Lung (tissue), 12 donors: ENCODE results near the gene RXRA. TPM values are rescaled to one million over a fixed set of nuclear protein-coding genes. Genes with fewer than 3 reads are reported as not detected.

ENCODE experiments used
- ATAC-seq: fragments of 200-7000 bp; cut with Tn5 transposase; one replicate; pipeline ENCODE4 v1.9.1; 2020; ENCODE audit warnings: moderate number of reproducible peaks; ENCODE audit not compliant: insufficient read depth, low FRiP score
- DNase-seq, 3 donors: peaks; one replicate each; pipeline ENCODE4 v3.0.0-alpha.2; 2013 to 2017
- H3K27ac ChIP-seq, 2 donors: one replicate each; pipeline ENCODE4 v1.5.1; 2013; ENCODE audit warnings: mild to moderate bottlenecking in 2 of 2, moderate library complexity in 2 of 2, control low read depth in 1 of 2, inconsistent platforms in 1 of 2, low read depth in 1 of 2, low read length in 1 of 2
- H3K27me3 ChIP-seq, 3 donors: one replicate each; pipeline ENCODE4 v1.5.1; 2013; ENCODE audit warnings: low read length in 2 of 3; ENCODE audit not compliant: control insufficient read depth in 3 of 3, insufficient read depth in 3 of 3
- H3K36me3 ChIP-seq, 4 donors: one replicate each; pipeline ENCODE4 v1.5.1; 2013; ENCODE audit warnings: low read length in 4 of 4, mild to moderate bottlenecking in 1 of 4, moderate library complexity in 1 of 4; ENCODE audit not compliant: control insufficient read depth in 4 of 4, insufficient read depth in 4 of 4
- H3K4me1 ChIP-seq, 5 donors: one replicate each; pipeline ENCODE4 v1.5.1; 2013; ENCODE audit warnings: low read length in 5 of 5, mild to moderate bottlenecking in 2 of 5, moderate library complexity in 1 of 5; ENCODE audit not compliant: control insufficient read depth in 5 of 5, insufficient read depth in 5 of 5
- H3K4me3 ChIP-seq: one replicate; pipeline ENCODE4 v1.5.1; 2013; ENCODE audit warnings: mild to moderate bottlenecking, control low read depth, moderate library complexity
- H3K9ac ChIP-seq, 2 donors: one replicate each; pipeline ENCODE4 v1.5.1; 2013; ENCODE audit warnings: low read length in 2 of 2, control low read depth in 1 of 2; ENCODE audit not compliant: insufficient read depth in 1 of 2
- H3K9me3 ChIP-seq, 4 donors: one replicate each; pipeline ENCODE4 v1.5.1; 2013; ENCODE audit warnings: low read length in 3 of 4, mild to moderate bottlenecking in 1 of 4, moderate library complexity in 1 of 4; ENCODE audit not compliant: control insufficient read depth in 4 of 4, insufficient read depth in 3 of 4
- CTCF ChIP-seq: IDR thresholded peaks from 2 replicates; pipeline ENCODE4 v1.5.1; 2012; ENCODE audit warnings: mild to moderate bottlenecking; ENCODE audit errors: control extremely low read depth, extremely low read depth
- WGBS, 2 donors: extraction: QIAGEN DNeasy Blood & Tissue Kit; methylation state at CpG; one replicate each; pipeline ENCODE4 v1.1.7; 2013; 5-methylcytosine and 5-hydroxymethylcytosine counted together
- polyA plus RNA-seq, 2 donors: library from polyadenylated mRNA; stranded (reverse); fragments of 200-250 nt; gene quantifications; one replicate each; pipeline ENCODE4 v1.2.1, GENCODE V29; 2013
- total RNA-seq, 2 donors: library from RNA; depleted of rRNA in 1 of 2; stranded (reverse); fragments of >200 nt in 1 of 2; gene quantifications; one replicate each; pipeline ENCODE4 v1.2.1, GENCODE V29; 2014 to 2021
- donor health status: control.
- donor health status: control.
- donor health status: Bipolar disorder and iron deficiency.
- donor health status: healthy.
- donor health status: DM: yes; HTN: yes; CAD: no.

The RXRA gene
- total and polyA plus RNA-seq, 4 donors = 24.2 to 85.2 (median 52.2) TPM

GRCh38 chr9:134296301-134297082, 29.8 kb upstream of the RXRA start:
- H3K9me3 ChIP-seq = no peaks in the 10 kb centered on the region
- 81 to 86% methylated on average over 24 to 25 of the region's 25 CpGs for WGBS, 2 donors
- H3K4me1 ChIP-seq = peaks cover 0 to 14% (median 3%) of the 10 kb centered on the region in 5 donors
- DNase-seq (no peak), ATAC-seq (no peak)
- H3K4me3 ChIP-seq = no peak overlapping the region
- H3K9ac ChIP-seq = no peak overlapping the region
- TF ChIP-seq CTCF = no peak
- H3K27ac ChIP-seq = no peak overlapping the region
- no peaks in the 10 kb centered on the region for H3K27me3 ChIP-seq
- no peaks in the 10 kb centered on the region for H3K36me3 ChIP-seq

- DNase-seq (no peak), ATAC-seq (no peak)
- Histone ChIP-seq H3K36me3 (no peaks in the 10 kb centered on the region), H3K4me3 (no peak overlapping the region), H3K27ac (no peak overlapping the region), H3K4me1 (peaks cover 0 to 14% (median 3%) of the 10 kb centered on the region in 5 donors), H3K9ac (no peak overlapping the region), H3K27me3 (no peaks in the 10 kb centered on the region), H3K9me3 (no peaks in the 10 kb centered on the region)
- TF ChIP-seq CTCF = no peak
- 88 to 93% methylated on average over 12 to 14 of the region's 14 CpGs for WGBS, 2 donors
These were observed 29.2 kb upstream of the RXRA start for GRCh38 chr9:134297083-134297410.

- Histone ChIP-seq H3K27me3 (no peaks in the 10 kb centered on the region), H3K36me3 (no peaks in the 10 kb centered on the region), H3K9ac (no peak overlapping the region), H3K4me3 (no peak overlapping the region), H3K4me1 (peaks cover 0 to 14% (median 3%) of the 10 kb centered on the region in 5 donors), H3K9me3 (no peaks in the 10 kb centered on the region), H3K27ac (no peak overlapping the region)
- no peak for ATAC-seq
- WGBS, 2 donors = 96% methylated on average over 9 of the region's 9 CpGs
- TF ChIP-seq CTCF = no peak
- no peak for DNase-seq
These were observed 28.7 kb upstream of the RXRA start for GRCh38 chr9:134297576-134297975.

GRCh38 chr9:134298000-134298399, 28.3 kb upstream of the RXRA start:
- no peak for ATAC-seq
- Histone ChIP-seq H3K27ac (no peak overlapping the region), H3K36me3 (no peaks in the 10 kb centered on the region), H3K9ac (no peak overlapping the region), H3K9me3 (no peaks in the 10 kb centered on the region), H3K27me3 (no peaks in the 10 kb centered on the region), H3K4me1 (peaks cover 0 to 14% (median 3%) of the 10 kb centered on the region in 5 donors), H3K4me3 (no peak overlapping the region)
- no peak for TF ChIP-seq CTCF
- no peak for DNase-seq
- 93 to 96% methylated on average over 6 of the region's 6 CpGs for whole genome bisulfite sequencing, 2 donors
